Measurements from ENCODE around the gene PRDM12.

DNA sequence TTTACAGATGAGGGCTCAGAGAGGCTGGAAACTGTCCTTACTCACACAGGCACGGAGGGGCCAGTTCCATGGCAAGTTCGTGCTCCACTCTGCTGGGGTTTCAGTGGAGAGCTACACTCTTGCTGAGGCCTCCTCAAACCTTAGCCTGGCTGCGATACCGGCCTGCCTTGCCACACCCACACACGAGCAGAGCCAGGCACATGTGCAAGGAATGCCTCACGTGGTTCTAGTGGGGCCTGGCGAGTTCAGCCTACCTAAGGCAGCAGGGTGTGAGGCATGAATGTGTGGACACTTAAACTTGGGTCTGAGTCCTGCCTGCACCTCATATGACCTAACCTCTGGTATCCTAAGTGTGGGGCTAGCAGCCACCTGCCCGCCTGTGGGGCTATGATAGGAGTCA, 21.5 kb upstream of the PRDM12 start:
- TF ChIP-seq EP300 (IDR thresholded peaks at IDR 0.05; ENCODE audit: borderline replicate concordance in 1 of 2, low read depth in 1 of 2, low read length in 1 of 2) = no peak
- TF ChIP-seq, protein P1, sequence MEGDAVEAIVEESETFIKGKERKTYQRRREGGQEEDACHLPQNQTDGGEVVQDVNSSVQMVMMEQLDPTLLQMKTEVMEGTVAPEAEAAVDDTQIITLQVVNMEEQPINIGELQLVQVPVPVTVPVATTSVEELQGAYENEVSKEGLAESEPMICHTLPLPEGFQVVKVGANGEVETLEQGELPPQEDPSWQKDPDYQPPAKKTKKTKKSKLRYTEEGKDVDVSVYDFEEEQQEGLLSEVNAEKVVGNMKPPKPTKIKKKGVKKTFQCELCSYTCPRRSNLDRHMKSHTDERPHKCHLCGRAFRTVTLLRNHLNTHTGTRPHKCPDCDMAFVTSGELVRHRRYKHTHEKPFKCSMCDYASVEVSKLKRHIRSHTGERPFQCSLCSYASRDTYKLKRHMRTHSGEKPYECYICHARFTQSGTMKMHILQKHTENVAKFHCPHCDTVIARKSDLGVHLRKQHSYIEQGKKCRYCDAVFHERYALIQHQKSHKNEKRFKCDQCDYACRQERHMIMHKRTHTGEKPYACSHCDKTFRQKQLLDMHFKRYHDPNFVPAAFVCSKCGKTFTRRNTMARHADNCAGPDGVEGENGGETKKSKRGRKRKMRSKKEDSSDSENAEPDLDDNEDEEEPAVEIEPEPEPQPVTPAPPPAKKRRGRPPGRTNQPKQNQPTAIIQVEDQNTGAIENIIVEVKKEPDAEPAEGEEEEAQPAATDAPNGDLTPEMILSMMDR (IDR thresholded peaks at IDR 0.05) = no peak
- no peak for TF ChIP-seq EZH2phosphoT487 (IDR thresholded peaks at IDR 0.05; ENCODE audit: borderline replicate concordance, low read depth)
- TF ChIP-seq YY1 (IDR thresholded peaks at IDR 0.05; ENCODE audit: low read depth) = no peak
- TF ChIP-seq, protein P2, sequence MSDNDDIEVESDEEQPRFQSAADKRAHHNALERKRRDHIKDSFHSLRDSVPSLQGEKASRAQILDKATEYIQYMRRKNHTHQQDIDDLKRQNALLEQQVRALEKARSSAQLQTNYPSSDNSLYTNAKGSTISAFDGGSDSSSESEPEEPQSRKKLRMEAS (IDR thresholded peaks at IDR 0.05; ENCODE audit: low read depth) = no peak
- TF ChIP-seq POLR2AphosphoS5 (IDR thresholded peaks at IDR 0.05; ENCODE audit: low read depth, low read length) = no peak
- TF ChIP-seq, protein P3, sequence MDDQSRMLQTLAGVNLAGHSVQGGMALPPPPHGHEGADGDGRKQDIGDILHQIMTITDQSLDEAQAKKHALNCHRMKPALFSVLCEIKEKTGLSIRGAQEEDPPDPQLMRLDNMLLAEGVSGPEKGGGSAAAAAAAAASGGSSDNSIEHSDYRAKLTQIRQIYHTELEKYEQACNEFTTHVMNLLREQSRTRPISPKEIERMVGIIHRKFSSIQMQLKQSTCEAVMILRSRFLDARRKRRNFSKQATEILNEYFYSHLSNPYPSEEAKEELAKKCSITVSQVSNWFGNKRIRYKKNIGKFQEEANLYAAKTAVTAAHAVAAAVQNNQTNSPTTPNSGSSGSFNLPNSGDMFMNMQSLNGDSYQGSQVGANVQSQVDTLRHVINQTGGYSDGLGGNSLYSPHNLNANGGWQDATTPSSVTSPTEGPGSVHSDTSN (IDR thresholded peaks at IDR 0.05) = no peak
- TF ChIP-seq, protein P4, sequence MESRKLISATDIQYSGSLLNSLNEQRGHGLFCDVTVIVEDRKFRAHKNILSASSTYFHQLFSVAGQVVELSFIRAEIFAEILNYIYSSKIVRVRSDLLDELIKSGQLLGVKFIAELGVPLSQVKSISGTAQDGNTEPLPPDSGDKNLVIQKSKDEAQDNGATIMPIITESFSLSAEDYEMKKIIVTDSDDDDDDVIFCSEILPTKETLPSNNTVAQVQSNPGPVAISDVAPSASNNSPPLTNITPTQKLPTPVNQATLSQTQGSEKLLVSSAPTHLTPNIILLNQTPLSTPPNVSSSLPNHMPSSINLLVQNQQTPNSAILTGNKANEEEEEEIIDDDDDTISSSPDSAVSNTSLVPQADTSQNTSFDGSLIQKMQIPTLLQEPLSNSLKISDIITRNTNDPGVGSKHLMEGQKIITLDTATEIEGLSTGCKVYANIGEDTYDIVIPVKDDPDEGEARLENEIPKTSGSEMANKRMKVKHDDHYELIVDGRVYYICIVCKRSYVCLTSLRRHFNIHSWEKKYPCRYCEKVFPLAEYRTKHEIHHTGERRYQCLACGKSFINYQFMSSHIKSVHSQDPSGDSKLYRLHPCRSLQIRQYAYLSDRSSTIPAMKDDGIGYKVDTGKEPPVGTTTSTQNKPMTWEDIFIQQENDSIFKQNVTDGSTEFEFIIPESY (IDR thresholded peaks at IDR 0.05; ENCODE audit: borderline replicate concordance, low read depth) = no peak
- TF ChIP-seq SMC3 (IDR thresholded peaks at IDR 0.05; ENCODE audit: low read depth, low read length) = no peak

Data from SK-N-SH (cell line).